Measurements from ENCODE around the gene PLEKHG5. TPM values are rescaled to one million over a fixed set of nuclear protein-coding genes. Genes with fewer than 3 reads are reported as not detected.

The PLEKHG5 gene, protein sequence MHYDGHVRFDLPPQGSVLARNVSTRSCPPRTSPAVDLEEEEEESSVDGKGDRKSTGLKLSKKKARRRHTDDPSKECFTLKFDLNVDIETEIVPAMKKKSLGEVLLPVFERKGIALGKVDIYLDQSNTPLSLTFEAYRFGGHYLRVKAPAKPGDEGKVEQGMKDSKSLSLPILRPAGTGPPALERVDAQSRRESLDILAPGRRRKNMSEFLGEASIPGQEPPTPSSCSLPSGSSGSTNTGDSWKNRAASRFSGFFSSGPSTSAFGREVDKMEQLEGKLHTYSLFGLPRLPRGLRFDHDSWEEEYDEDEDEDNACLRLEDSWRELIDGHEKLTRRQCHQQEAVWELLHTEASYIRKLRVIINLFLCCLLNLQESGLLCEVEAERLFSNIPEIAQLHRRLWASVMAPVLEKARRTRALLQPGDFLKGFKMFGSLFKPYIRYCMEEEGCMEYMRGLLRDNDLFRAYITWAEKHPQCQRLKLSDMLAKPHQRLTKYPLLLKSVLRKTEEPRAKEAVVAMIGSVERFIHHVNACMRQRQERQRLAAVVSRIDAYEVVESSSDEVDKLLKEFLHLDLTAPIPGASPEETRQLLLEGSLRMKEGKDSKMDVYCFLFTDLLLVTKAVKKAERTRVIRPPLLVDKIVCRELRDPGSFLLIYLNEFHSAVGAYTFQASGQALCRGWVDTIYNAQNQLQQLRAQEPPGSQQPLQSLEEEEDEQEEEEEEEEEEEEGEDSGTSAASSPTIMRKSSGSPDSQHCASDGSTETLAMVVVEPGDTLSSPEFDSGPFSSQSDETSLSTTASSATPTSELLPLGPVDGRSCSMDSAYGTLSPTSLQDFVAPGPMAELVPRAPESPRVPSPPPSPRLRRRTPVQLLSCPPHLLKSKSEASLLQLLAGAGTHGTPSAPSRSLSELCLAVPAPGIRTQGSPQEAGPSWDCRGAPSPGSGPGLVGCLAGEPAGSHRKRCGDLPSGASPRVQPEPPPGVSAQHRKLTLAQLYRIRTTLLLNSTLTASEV
- total RNA-seq = 18.2 and 28.7 TPM in 2 replicates

GRCh38 chr1:6491480-6491962 lies at the start of gene PLEKHG5:
TSS of gene PLEKHG5 (minus strand) at chr1:6491667. CDS start at chr1:6477571, 14,096 bp downstream.

GRCh38 chr1:6466023-6466422 lies 25.4 kb downstream of the PLEKHG5 start, which contains the start of gene TNFRSF25:
TSS of gene TNFRSF25 (minus strand) at chr1:6466173. CDS start at chr1:6466107, 66 bp downstream.

DNA sequence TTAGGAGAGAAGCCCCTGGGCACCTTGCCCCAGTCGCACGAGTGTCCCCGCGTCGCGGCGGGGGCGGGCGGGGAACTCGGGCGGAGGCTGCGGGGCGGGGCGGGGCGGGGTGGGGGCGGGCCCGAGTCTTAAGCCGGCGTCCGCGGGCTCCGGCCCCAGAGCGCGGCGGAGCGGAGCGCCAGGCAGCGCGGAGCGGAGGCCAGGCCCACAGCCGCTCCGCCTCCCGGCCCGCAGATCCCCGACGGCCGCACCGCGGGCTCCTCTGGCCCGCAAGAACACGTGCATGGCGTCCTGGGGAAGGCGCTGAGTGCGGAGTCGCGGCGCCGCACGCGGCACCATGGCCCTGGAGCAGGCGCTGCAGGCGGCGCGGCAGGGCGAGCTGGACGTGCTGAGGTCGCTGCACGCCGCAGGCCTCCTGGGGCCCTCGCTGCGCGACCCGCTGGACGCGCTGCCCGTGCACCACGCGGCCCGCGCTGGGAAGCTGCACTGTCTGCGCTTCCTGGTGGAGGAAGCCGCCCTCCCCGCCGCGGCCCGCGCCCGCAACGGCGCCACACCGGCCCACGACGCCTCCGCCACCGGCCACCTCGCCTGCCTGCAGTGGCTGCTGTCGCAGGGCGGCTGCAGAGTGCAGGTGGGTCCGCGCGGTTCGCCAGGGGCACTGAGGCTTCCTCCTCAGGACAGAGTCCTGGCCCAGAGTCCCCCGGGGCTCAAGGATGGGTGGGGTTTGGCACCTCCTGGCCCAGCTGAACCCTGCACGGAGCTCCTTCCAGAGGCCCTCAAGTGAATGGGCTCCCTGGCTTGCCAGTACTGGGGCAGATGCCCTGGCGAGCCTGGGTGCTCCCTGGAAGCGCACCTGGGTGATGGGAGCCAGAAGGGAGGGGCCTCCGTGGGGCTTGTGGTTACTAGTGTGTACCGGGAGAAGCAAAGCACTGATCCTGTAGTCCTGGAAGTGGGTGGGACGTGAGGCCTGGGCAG lies 66.6 kb downstream of the PLEKHG5 start, which contains the start of gene ESPN:
Gene ESPN (plus strand): TSS at position 158 of the 975 bp plus-strand sequence. CDS start 180 bp downstream, at position 338.

DNA sequence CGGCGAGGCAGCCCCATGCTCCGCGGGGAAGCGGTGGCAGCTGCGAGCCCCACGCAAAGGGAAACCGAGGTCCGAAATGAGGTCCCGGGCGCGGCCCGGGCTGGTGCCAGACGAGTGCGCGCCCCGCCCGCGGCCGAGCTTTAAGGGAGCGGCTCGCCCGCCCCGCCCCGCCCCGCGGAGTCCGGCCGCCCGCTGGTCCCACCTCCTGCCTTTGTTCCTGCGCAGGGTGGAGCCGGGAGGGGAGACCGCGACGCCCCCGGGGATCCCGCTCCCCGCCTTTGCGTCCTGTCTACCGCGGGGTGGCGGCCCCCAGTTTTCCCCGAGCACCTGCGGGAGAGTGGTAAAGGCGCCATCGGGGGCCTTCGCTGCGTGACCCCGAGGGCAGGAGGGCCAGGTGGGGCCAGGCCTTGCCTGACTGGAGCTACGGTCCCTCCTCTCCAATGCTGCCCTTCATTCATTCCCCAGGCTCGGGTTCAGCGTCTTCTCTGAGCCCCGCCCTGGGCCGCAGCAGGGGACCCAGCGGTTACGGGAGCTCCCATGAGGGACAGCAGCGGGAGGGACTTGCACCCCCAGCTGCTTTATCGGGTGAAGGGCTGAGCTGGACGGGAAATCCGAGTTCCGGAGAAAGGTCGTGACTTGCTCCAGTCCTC lies 71.5 kb downstream of the PLEKHG5 start, which contains the start of gene HES2:
Gene HES2 (minus strand): TSS at position 116 of the 650 bp plus-strand sequence. CDS start 99 bp downstream, at position 17.

Other genes with a start within 250 kb of the PLEKHG5 start
- gene HES3, start 247.5 kb downstream of the PLEKHG5 start, total RNA-seq = not detected in 2 replicates
- gene GPR153, start 230.6 kb downstream of the PLEKHG5 start, total RNA-seq = 7.9 and 11.4 TPM in 2 replicates
- 82.0 and 83.9 TPM in 2 replicates for gene ACOT7, start 97.9 kb downstream of the PLEKHG5 start, total RNA-seq
- gene HES2, start 71.7 kb downstream of the PLEKHG5 start, total RNA-seq = 0.75 and 0.92 TPM in 2 replicates
- gene ESPN, start 66.9 kb downstream of the PLEKHG5 start, total RNA-seq = not detected in 2 replicates
- 5.4 and 7.5 TPM in 2 replicates for gene TNFRSF25, start 25.5 kb downstream of the PLEKHG5 start, total RNA-seq
- 15.3 and 17.0 TPM in 2 replicates for gene NOL9, start 62.8 kb upstream of the PLEKHG5 start, total RNA-seq
- gene TAS1R1, start 63.6 kb upstream of the PLEKHG5 start, total RNA-seq = 0.40 and 0.44 TPM in 2 replicates
- gene ZBTB48, start 88.3 kb upstream of the PLEKHG5 start, total RNA-seq = 16.2 and 16.4 TPM in 2 replicates
- gene KLHL21, start 111.2 kb upstream of the PLEKHG5 start, total RNA-seq = 33.8 and 39.5 TPM in 2 replicates
- gene PHF13, start 122.1 kb upstream of the PLEKHG5 start, total RNA-seq = 12.9 and 13.3 TPM in 2 replicates
- gene THAP3, start 133.2 kb upstream of the PLEKHG5 start, total RNA-seq = 17.4 and 18.4 TPM in 2 replicates
- gene DNAJC11, start 210.1 kb upstream of the PLEKHG5 start, total RNA-seq = 47.4 and 49.9 TPM in 2 replicates